T-helper 2 cell treated with Interferon-gamma antibody and Interleukin-4, amounts not matched to agents 100 ng/mL and 5 ng/mL, for 36 hours (primary cell): ENCODE data around the gene SPATA46. TPM values are rescaled to one million over a fixed set of nuclear protein-coding genes. Genes with fewer than 3 reads are reported as not detected.

Experiments used
- total RNA-seq: library from RNA; stranded (reverse); gene quantifications from 2 replicates; pipeline ENCODE4 v1.2.3, GENCODE V29; 2022

SPATA46 gene
- total RNA-seq, 1 donor from 2014 or later, result not detected

Other genes with a start within 250 kb of the SPATA46 start
- gene C1orf226, start 4.9 kb upstream of the SPATA46 start, total RNA-seq, result not detected in 2 replicates
- gene SH2D1B, start 35.3 kb upstream of the SPATA46 start, total RNA-seq, result not detected in 2 replicates
- 64.7 and 66.3 TPM in 2 replicates for gene UHMK1, start 121.0 kb upstream of the SPATA46 start, total RNA-seq
- gene UAP1, start 184.9 kb upstream of the SPATA46 start, total RNA-seq, result 21.6 and 24.0 TPM in 2 replicates